Suprapubic skin (tissue), 4 donors: ENCODE results near the gene SMIM14.

Experiments used
- CTCF ChIP-seq, 2 donors: fragments of 200-600 bp in 1 of 2; fragments of 450-650 bp in 1 of 2; sonication (generic) in 1 of 2; IDR thresholded peaks; one replicate each; pipeline ENCODE4 v1.5.1; 2016 to 2019; ENCODE audit warnings: antibody characterized with exemption in 2 of 2, mild to moderate bottlenecking in 1 of 2, moderate library complexity in 1 of 2
- EP300 ChIP-seq: sonication (generic); formaldehyde crosslinking; IDR thresholded peaks from one replicate; pipeline ENCODE4 v1.6.1; 2017; ENCODE audit warnings: antibody characterized with exemption
- POLR2A ChIP-seq, 2 donors: fragments of 450-650 bp; IDR thresholded peaks; one replicate each; pipeline ENCODE4 v1.6.1; 2017; ENCODE audit warnings: antibody characterized with exemption in 2 of 2, mild to moderate bottlenecking in 2 of 2, moderate library complexity in 2 of 2
- POLR2AphosphoS5 ChIP-seq, 3 donors: sonication (generic); formaldehyde crosslinking; IDR thresholded peaks; one replicate each; pipeline ENCODE4 v1.6.1; 2017; ENCODE audit warnings: antibody characterized with exemption in 3 of 3

- TF ChIP-seq POLR2A (IDR thresholded peaks at IDR 0.05) (no peak), CTCF (IDR thresholded peaks at IDR 0.05) (no peak), POLR2AphosphoS5 (IDR thresholded peaks at IDR 0.05) (no peak), EP300 (no peak)
These were observed 17.9 kb downstream of the SMIM14 start for GRCh38 chr4:39620551-39621313.
